Activated gamma-delta T cell treated with Interleukin-2 at 50 U/mL for 16 hours (primary cell): ENCODE results near the gene TMEM54.

Experiments
- DNase-seq: peaks from one replicate; pipeline ENCODE4 v3.0.0-alpha.2; 2020

Gene TMEM54

GRCh38 chr1:32877211-32878110 lies 23.7 kb downstream of the TMEM54 start:
- no peak for DNase-seq

- peak; percentile 59 for DNase-seq
Observed at GRCh38 chr1:32876341-32877210, 24.6 kb downstream of the TMEM54 start.

- no peak for DNase-seq
Observed at GRCh38 chr1:32874860-32875752, 26.1 kb downstream of the TMEM54 start.

DNA sequence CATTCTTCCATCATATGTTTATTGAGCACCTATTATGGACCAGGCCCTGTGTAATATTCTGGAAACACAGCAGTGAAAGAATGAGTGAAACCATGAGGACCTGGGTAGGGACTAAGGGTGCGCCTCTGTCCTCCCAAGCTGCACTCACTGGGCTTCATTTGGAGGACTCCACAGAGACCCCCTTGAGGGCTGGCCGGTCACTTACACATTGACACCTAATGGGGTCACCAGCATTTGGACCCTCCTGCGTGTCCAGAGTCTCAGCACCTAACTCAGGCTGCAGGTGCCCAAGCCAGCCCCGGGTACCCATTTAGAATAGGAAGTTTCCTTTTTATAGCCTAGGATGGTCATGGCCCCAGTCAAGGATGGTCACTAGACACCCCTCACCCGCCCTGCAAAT lies 27.7 kb downstream of the TMEM54 start:
- DNase-seq = no peak

DNA sequence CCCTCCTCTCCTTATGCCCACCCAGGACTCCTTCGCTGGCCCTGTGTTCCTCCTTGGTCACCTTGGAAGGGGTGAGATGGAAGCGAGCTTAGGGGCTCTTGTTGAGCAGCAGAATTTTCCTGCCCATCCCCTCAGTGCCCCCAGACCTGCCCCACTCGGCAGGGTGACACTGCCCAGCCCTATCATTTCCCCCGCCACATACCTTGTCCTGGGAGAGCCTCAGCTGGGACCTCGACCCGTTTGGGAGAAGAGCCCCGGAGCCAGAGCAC lies 29.1 kb downstream of the TMEM54 start:
- no peak for DNase-seq

DNA sequence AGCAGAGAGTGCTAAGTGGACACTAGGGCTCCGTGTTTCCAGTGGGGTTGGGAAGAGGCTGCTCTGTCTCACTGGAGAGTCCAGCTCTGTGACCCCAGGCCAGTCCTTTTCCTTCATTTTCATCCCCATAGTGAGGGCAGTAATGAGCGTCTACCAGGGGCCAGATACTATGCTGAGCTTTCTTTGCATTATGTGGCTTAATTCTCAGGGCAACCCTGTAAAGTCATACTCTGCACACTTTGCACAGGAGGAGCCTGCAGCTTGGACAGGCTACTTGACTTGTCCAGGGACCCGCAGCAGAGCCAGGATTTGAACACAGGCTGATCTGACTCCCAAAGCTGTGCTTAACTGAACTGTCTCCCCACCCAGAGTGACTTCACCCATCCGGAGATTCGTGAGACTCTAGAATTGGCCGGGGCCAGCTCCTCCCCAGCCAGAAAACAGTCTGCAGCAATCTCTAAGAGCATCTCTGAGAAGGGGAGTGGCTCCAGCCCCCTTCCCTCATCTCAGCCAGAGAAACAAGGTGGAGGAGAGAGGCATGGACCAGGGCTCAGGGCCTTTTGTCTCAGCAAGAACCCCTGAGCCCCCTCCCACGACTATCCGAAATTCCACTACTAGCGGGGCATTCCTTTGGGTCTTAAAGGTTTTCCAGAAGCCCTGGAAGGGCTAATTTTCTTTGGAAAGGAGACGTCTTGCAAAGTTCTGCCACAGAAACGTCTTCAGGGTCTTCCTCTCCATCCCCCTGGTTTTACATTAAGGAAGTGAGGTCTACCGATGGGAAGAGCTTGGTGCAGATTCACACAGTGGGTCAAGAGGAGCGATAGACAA lies 29.6 kb downstream of the TMEM54 start:
- DNase-seq = no peak

- no peak for DNase-seq
Observed at GRCh38 chr1:32870615-32871363, 30.4 kb downstream of the TMEM54 start, which contains the start of gene FNDC5. TSS of gene FNDC5 (minus strand) at chr1:32870912.

- no peak for DNase-seq
Observed at GRCh38 chr1:32869923-32870614, 31.1 kb downstream of the TMEM54 start.

DNA sequence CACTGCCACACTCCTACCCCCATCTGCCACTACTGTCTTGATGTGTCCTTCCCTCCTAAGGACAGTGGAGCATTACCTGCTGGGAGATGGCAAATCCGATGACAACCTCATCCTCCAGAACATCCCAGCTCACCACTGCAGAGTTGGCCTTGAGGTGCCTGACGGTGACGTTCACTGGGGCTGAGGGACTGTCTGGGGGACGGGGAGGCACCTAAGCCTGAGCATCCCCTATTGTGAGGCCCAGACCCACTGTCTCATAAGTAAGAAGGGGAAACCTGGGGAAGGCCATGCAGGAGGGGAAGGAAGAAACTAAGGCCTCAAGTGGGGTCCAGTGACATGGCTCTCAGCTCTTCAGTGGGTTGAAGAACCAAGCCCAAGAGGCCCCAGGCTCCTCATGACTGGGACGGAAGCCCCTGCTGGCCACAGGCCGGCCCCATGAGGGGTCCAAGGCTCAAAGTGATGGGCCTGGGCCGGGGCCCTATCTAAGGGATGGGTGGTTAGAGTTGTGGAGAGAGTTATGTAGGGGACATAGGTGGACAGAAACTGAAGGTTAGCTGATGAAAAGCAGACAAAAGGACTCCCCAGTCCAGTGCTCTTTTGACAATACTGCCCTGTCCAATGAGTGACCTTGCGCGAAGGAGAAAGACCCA lies 32.3 kb downstream of the TMEM54 start:
- DNase-seq = no peak

DNA sequence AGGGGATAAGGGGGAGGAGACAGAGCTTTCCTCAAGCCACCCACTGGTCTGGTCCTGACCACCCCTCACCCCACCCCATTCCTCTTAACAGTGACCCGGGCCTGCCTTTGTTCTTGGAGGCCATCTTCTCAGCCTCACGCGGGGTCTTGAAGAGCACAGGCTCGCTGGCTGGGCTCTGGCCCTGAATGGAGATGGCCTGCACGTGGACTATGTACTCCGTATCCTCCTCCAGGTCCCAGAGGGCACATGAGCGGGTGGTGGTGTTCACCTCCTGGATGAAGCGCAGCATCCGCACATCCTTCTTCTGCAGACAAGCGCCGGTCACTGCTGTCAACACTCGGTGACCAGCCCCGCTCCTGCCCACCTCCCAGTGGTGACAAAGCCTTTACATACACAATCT lies 33.1 kb downstream of the TMEM54 start:
- no peak for DNase-seq

GRCh38 chr1:32867671-32868070 lies 33.5 kb downstream of the TMEM54 start:
- DNase-seq = no peak

DNA sequence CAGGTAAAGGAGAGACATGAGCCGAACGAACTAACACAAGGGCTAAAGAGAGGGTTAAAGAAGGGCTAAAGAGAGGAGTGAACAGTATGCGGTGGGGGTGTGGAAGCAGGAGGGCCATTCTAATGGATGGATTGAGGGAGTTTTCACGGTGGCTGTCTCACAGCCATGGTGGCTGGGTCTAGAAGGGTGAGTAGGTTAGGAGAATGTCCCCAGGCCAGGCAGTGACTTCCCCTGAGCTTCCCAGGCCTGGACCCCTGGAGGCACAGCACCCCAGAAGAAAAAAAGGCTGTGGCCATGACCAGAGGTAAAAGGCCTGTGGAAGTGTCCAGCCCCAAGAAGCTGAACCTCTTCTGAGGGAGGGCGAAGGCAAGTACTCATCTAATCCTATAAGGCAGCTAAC lies 34.0 kb downstream of the TMEM54 start:
- no peak for DNase-seq

DNA sequence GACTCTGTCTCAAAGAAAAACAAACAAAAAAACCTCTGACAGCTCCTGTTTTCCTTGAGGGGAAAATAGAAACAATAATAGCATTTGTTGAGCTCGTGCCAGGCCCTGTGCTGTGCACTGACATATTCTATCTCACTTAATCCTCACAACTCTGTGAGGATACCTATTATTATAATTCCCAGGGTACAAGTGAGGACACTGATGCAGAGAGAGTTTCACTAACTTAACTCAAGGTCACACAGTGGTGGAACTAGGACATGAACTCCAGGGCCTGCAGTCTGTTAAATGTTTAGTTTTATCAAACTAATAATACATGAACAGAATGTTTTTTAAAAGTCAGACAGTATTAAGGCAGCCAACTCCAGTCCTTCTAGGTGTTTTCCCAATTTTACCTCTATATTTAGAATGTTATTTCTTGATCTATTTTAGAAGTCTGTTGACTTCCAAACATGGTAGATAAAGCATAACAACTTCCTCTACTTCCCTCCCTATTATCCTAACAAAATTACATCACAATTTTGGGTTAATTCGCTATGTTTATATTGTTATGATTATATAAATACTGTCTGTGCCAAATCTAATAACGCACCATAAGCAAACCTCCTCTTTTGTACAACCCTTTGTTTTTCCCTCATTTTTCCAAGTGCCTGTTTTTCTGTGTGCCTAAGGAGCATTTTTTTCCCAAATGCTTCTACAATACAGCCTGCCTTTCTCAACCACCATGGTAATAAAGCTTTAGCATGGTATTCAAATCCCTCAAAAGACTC lies 35.4 kb downstream of the TMEM54 start:
- DNase-seq = no peak

DNA sequence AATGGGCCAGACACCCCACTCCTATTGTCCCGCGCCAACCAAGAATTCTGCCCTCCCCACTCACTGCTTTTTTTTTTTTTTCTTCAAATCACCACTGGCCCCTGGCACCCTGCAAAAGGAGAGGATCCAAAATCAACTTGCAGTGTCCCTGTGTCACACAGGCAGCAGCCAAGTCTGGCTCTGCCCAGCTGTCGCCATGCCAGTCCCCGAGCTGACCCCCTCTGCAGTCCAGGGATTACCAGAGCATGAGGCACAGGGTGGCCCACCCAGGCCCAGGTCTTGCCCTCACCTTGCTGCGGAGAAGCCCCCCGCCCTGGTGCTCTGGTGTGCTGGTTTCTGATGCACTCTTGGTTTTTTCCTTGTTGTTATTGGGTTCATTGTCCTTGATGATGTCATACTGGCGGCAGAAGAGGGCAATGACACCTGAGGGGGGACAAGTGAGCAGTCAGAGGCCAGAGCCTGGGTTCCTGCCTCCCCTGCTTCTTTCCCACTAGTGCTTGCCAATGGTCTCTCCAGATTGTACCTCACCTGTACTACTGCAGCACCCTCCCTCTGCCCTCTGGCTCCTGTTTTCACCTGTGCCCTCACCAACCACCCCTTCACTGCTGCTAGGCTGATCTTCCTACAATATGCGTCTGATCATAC lies 36.7 kb downstream of the TMEM54 start:
- no peak for DNase-seq

GRCh38 chr1:32863881-32864245 lies 37.3 kb downstream of the TMEM54 start:
- no peak for DNase-seq

DNA sequence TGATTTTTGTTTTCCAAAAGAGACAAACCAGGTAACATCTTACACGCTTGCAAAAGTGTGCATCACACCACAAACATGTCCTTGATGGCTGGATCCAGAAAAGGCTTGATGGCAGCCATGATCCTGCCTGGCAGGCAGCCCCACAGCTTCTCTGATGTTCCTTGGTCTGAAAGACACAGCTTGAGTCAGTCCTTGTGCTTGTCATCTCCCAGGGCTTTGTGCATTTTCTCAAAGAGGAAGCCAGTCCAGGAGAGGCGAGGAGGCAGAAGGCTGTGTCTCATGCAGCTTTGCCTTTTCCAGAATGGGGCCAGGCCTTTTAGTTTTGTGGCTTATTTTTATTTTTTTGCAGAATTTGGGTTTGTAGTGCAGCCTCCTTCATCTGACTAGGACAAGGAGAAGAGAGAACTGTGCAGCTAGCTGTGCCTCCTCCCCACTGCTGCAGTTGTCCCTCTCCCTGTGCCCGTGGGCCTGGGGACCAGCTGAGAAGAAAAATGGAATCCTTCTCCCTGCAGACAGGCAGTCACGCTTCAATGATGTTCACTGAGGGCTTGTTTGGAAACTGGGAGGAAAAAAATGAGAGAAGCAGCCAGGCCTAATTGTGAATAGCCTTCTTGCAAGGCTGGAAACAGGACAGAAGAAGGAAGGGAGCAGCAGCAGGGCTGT lies 37.8 kb downstream of the TMEM54 start:
- DNase-seq = no peak

DNA sequence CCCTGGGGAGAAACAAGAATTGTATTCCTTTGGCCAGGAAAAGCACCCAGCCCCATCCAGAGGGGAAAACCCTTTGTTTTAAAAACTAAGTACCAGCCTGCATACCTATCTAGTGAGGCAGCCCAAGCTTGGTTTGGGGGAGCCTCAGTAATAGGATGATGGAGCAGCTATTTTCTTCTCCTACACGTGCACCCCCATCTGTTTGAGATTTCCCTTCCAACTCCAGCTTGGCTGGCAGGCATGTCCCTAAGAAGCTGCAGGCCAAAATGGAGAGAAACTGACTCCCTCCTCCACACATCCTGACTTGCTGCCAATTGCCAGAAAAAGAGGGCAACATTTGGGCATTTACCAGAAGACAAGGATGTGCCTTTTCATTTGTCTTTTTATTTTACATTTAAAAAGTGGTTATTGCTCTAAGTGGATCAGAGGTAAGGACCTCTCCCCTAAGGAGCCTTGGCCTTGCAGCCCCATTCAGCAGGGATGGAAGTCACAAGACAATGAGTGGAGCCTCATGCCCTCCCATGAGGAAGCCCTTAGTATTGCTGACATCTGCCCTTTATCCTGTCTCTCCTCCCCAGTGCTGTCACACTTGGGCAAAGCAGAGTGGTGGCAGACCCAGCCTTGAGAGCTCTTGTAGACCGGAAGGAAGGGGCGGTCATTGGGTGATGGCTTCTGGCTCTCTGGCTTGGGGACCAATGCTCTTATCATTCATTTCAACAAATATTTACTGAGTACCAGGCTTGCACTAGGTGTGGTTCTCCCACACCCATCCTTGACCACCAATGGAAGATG lies 39.1 kb downstream of the TMEM54 start:
- DNase-seq = no peak

DNA sequence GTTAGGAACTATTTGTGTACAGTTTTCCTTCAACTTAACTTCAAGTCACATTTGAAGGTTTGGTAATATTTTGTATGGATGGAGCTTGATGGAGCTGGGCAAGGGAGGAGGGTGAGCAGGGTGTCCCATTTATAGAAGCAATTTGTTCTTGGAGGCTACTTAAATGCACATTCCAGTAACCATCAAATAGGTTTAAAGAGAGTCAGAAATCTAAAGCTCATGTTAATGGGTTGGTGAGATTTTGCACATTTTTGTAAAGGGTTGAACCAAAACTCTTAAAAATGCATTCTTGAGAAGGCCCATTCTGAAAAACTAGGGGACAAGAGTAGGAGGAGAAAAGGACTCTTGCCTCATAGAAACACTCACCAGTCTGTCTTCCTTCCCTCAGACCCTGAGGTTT lies 40.6 kb downstream of the TMEM54 start:
- DNase-seq = no peak
